GM19099 (cell line): ENCODE results near the gene TBC1D2B.

ENCODE experiments used
- POLR2A ChIP-seq: IDR thresholded peaks from 3 replicates; pipeline ENCODE4 v1.6.1; 2011; ENCODE audit warnings: low read depth; ENCODE audit not compliant: insufficient read length; ENCODE audit errors: extremely low read depth

Gene TBC1D2B

GRCh38 chr15:78084449-78084750 lies 6.9 kb upstream of the TBC1D2B start:
- no peak for TF ChIP-seq POLR2A

GRCh38 chr15:78083687-78084448 lies 6.4 kb upstream of the TBC1D2B start:
- peak; percentile 50 for TF ChIP-seq POLR2A

- no peak for TF ChIP-seq POLR2A
Observed at GRCh38 chr15:78083186-78083585, 5.7 kb upstream of the TBC1D2B start.

- TF ChIP-seq POLR2A: no peak
Observed at GRCh38 chr15:78082743-78083110, 5.2 kb upstream of the TBC1D2B start.

- TF ChIP-seq POLR2A: no peak
Observed at GRCh38 chr15:78082106-78082742, 4.7 kb upstream of the TBC1D2B start.

GRCh38 chr15:78080088-78080460 lies 2.6 kb upstream of the TBC1D2B start:
- no peak for TF ChIP-seq POLR2A

- no peak for TF ChIP-seq POLR2A
Observed at GRCh38 chr15:78079298-78080087, 2.0 kb upstream of the TBC1D2B start.

GRCh38 chr15:78077871-78078210 lies 330 bp upstream of the TBC1D2B start:
- no peak for TF ChIP-seq POLR2A

- TF ChIP-seq POLR2A: no peak
Observed at GRCh38 chr15:78076231-78077052, 1.1 kb downstream of the TBC1D2B start.

- TF ChIP-seq POLR2A: no peak
Observed at GRCh38 chr15:78075490-78076230, 1.9 kb downstream of the TBC1D2B start.

- TF ChIP-seq POLR2A: no peak
Observed at GRCh38 chr15:78073046-78073787, 4.3 kb downstream of the TBC1D2B start.

- TF ChIP-seq POLR2A: no peak
Observed at GRCh38 chr15:78072080-78072892, 5.2 kb downstream of the TBC1D2B start.

- no peak for TF ChIP-seq POLR2A
Observed at GRCh38 chr15:78071383-78071782, 6.1 kb downstream of the TBC1D2B start.
